ENCODE measurements around the gene TMEM181.
"Not testable (repeated sequence)": the region's sequence is repeated elsewhere in the genome, so short reads cannot be mapped to it uniquely, and the experiment has no call there.

TMEM181 gene

GRCh38 chr6:158520975-158521374, 38.9 kb upstream of the TMEM181 start:
- H3K4me1 ChIP-seq (ENCODE audit: control insufficient read depth, insufficient read depth, low read length); H3K36me3 ChIP-seq (ENCODE audit: control insufficient read depth in 2 of 2, insufficient read depth in 2 of 2, low read length in 2 of 2); H3K9ac ChIP-seq (ENCODE audit: low read length in 2 of 2); H3K4me3 ChIP-seq (ENCODE audit: low read length in 2 of 2); H3K27ac ChIP-seq (ENCODE audit: low read length); H3K9me3 ChIP-seq (ENCODE audit: control insufficient read depth in 2 of 2, low read length in 2 of 2): not testable (repeated sequence)
- peaks cover 31 to 36% of the 10 kb centered on the region in 2 donors for H3K27me3 ChIP-seq (ENCODE audit: control insufficient read depth in 1 of 2, insufficient read depth in 2 of 2, low read length in 2 of 2)

DNA sequence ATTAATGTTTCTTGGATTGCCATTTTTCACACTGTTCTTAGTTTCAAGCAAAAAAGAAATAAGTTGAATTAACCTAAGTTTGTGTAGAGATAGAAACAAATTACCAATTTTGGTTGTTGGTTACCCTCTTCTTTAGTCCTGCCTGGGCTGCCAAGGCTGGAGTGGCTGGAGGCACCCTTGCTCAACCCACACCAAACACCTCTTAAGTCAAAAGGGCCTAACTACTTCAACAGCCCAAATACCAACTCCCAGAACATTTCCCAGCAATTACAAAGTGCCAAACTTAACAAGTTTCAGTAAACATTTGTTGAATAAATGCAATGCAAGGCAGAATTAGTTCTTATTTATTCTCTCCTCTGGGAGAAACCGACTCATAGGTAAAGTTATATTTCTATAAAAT, 38.1 kb upstream of the TMEM181 start:
- H3K9ac ChIP-seq (ENCODE audit: low read length in 2 of 2), result no peak overlapping the region

DNA sequence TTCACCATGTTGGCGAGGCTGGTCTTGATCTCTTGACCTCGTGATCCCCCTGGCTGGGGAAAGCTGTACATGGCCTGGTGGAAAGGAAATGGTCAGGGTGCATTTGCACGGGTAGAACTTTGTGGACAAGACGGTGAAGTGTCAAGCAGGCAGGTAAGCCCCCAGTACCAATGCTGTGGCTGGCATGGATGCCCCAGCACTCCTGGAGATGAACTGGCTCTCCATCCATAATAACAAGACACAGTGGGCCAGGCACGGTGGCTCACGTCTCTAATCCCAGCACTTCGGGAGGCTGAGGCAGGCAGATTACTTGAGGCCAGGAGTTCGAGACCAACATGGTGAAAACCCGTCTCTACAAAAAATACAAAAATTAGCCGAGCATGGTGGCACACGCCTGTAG, 37.3 kb upstream of the TMEM181 start:
- H3K4me3 ChIP-seq (ENCODE audit: low read length in 2 of 2), result no peak overlapping the region
- no peak overlapping the region for H3K27ac ChIP-seq (ENCODE audit: low read length)
- H3K9ac ChIP-seq (ENCODE audit: low read length in 2 of 2), result no peak overlapping the region
- H3K36me3 ChIP-seq (ENCODE audit: control insufficient read depth in 2 of 2, insufficient read depth in 2 of 2, low read length in 2 of 2), result no peaks in the 10 kb centered on the region
- peaks cover 16 to 28% of the 10 kb centered on the region in 2 donors for H3K27me3 ChIP-seq (ENCODE audit: control insufficient read depth in 1 of 2, insufficient read depth in 2 of 2, low read length in 2 of 2)
- H3K9me3 ChIP-seq (ENCODE audit: control insufficient read depth in 2 of 2, low read length in 2 of 2), result peaks cover 0 to under 1% of the 10 kb centered on the region in 2 donors
- peaks cover 3% of the 10 kb centered on the region for H3K4me1 ChIP-seq (ENCODE audit: control insufficient read depth, insufficient read depth, low read length)

More for the DNA sequence above, 38.1 kb upstream of the TMEM181 start:
- Histone ChIP-seq H3K36me3 (ENCODE audit: control insufficient read depth in 2 of 2, insufficient read depth in 2 of 2, low read length in 2 of 2) (no peaks in the 10 kb centered on the region), H3K4me3 (ENCODE audit: low read length in 2 of 2) (no peak overlapping the region), H3K27ac (ENCODE audit: low read length) (no peak overlapping the region), H3K9me3 (ENCODE audit: control insufficient read depth in 2 of 2, low read length in 2 of 2) (no peaks in the 10 kb centered on the region), H3K27me3 (ENCODE audit: control insufficient read depth in 1 of 2, insufficient read depth in 2 of 2, low read length in 2 of 2) (peaks cover 23 to 35% of the 10 kb centered on the region in 2 donors), H3K4me1 (ENCODE audit: control insufficient read depth, insufficient read depth, low read length) (peaks cover 3% of the 10 kb centered on the region)

DNA sequence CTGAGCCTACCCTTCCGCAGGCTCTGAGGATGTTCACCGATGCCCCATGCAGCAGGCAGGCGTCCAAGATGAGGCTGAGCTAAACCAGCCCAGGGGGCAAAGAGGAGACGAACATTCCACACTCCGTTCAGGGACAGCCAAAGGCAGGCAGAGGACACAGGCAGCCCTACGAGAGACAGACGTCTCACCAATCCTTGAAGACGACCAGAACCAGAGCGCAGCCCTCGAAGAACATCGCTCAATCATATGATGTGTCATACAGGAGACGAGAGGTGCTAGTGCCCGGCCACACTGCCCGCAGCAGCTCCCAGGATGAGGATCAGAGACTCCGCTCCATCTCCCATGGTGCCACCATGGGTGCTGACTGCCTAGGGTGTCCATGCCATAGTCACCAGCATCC, 35.6 kb upstream of the TMEM181 start:
- Histone ChIP-seq H3K27me3 (ENCODE audit: control insufficient read depth in 1 of 2, insufficient read depth in 2 of 2, low read length in 2 of 2) (peaks cover 13 to 23% of the 10 kb centered on the region in 2 donors), H3K9me3 (ENCODE audit: control insufficient read depth in 2 of 2, low read length in 2 of 2) (peaks cover 0 to 6% of the 10 kb centered on the region in 2 donors), H3K36me3 (ENCODE audit: control insufficient read depth in 2 of 2, insufficient read depth in 2 of 2, low read length in 2 of 2) (no peaks in the 10 kb centered on the region), H3K4me3 (ENCODE audit: low read length in 2 of 2) (no peak overlapping the region), H3K27ac (ENCODE audit: low read length) (no peak overlapping the region), H3K4me1 (ENCODE audit: control insufficient read depth, insufficient read depth, low read length) (no peaks in the 10 kb centered on the region), H3K9ac (ENCODE audit: low read length in 2 of 2) (no peak overlapping the region)

- H3K4me1 ChIP-seq (ENCODE audit: control insufficient read depth, insufficient read depth, low read length); H3K9ac ChIP-seq (ENCODE audit: low read length in 2 of 2); H3K4me3 ChIP-seq (ENCODE audit: low read length in 2 of 2); H3K27ac ChIP-seq (ENCODE audit: low read length); H3K9me3 ChIP-seq (ENCODE audit: control insufficient read depth in 2 of 2, low read length in 2 of 2); H3K36me3 ChIP-seq (ENCODE audit: control insufficient read depth in 2 of 2, insufficient read depth in 2 of 2, low read length in 2 of 2): not testable (repeated sequence)
- peaks cover 13 to 23% of the 10 kb centered on the region in 2 donors for H3K27me3 ChIP-seq (ENCODE audit: control insufficient read depth in 1 of 2, insufficient read depth in 2 of 2, low read length in 2 of 2)
Measured at GRCh38 chr6:158527858-158528257, 32.0 kb upstream of the TMEM181 start.

DNA sequence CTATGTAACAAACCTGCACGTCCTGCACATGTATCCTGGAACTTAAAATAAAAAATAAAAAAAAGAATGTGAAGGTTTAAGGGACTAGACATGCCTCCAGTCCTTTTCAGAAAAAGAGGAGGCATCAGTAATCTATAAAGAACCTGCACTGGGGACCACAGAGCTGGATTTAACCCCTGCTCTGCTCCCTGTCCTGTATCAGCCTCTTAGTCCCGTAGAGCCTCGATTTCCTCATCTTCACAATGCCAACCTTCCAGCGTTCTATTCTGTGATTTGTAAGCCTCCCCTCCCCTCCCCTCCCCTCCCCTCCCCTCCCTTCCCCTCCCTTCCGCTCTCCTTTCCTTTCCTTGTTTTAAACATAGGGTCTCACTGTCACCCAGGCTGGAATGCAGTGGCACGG, 31.1 kb upstream of the TMEM181 start:
- peaks cover 0 to 6% of the 10 kb centered on the region in 2 donors for H3K9me3 ChIP-seq (ENCODE audit: control insufficient read depth in 2 of 2, low read length in 2 of 2)
- H3K4me1 ChIP-seq (ENCODE audit: control insufficient read depth, insufficient read depth, low read length), result no peaks in the 10 kb centered on the region
- peaks cover 13 to 20% of the 10 kb centered on the region in 2 donors for H3K27me3 ChIP-seq (ENCODE audit: control insufficient read depth in 1 of 2, insufficient read depth in 2 of 2, low read length in 2 of 2)
- H3K4me3 ChIP-seq (ENCODE audit: low read length in 2 of 2), result no peak overlapping the region
- no peak overlapping the region for H3K9ac ChIP-seq (ENCODE audit: low read length in 2 of 2)
- no peak overlapping the region for H3K27ac ChIP-seq (ENCODE audit: low read length)
- H3K36me3 ChIP-seq (ENCODE audit: control insufficient read depth in 2 of 2, insufficient read depth in 2 of 2, low read length in 2 of 2), result no peaks in the 10 kb centered on the region

GRCh38 chr6:158529629-158530028, 30.3 kb upstream of the TMEM181 start:
- no peaks in the 10 kb centered on the region for H3K36me3 ChIP-seq (ENCODE audit: control insufficient read depth in 2 of 2, insufficient read depth in 2 of 2, low read length in 2 of 2)
- no peak overlapping the region for H3K9ac ChIP-seq (ENCODE audit: low read length in 2 of 2)
- H3K27me3 ChIP-seq (ENCODE audit: control insufficient read depth in 1 of 2, insufficient read depth in 2 of 2, low read length in 2 of 2), result peaks cover 10 to 13% of the 10 kb centered on the region in 2 donors
- H3K27ac ChIP-seq (ENCODE audit: low read length), result no peak overlapping the region
- H3K4me3 ChIP-seq (ENCODE audit: low read length in 2 of 2), result no peak overlapping the region
- H3K4me1 ChIP-seq (ENCODE audit: control insufficient read depth, insufficient read depth, low read length), result no peaks in the 10 kb centered on the region
- peaks cover 0 to 6% of the 10 kb centered on the region in 2 donors for H3K9me3 ChIP-seq (ENCODE audit: control insufficient read depth in 2 of 2, low read length in 2 of 2)

GRCh38 chr6:158531566-158531965, 28.3 kb upstream of the TMEM181 start:
- Histone ChIP-seq H3K9me3 (ENCODE audit: control insufficient read depth in 2 of 2, low read length in 2 of 2) (peaks cover 3 to 6% of the 10 kb centered on the region in 2 donors), H3K4me1 (ENCODE audit: control insufficient read depth, insufficient read depth, low read length) (peaks cover 2% of the 10 kb centered on the region), H3K27me3 (ENCODE audit: control insufficient read depth in 1 of 2, insufficient read depth in 2 of 2, low read length in 2 of 2) (peaks cover 7 to 11% of the 10 kb centered on the region in 2 donors), H3K27ac (ENCODE audit: low read length) (no peak overlapping the region), H3K9ac (ENCODE audit: low read length in 2 of 2) (no peak overlapping the region), H3K36me3 (ENCODE audit: control insufficient read depth in 2 of 2, insufficient read depth in 2 of 2, low read length in 2 of 2) (no peaks in the 10 kb centered on the region), H3K4me3 (ENCODE audit: low read length in 2 of 2) (no peak overlapping the region)

DNA sequence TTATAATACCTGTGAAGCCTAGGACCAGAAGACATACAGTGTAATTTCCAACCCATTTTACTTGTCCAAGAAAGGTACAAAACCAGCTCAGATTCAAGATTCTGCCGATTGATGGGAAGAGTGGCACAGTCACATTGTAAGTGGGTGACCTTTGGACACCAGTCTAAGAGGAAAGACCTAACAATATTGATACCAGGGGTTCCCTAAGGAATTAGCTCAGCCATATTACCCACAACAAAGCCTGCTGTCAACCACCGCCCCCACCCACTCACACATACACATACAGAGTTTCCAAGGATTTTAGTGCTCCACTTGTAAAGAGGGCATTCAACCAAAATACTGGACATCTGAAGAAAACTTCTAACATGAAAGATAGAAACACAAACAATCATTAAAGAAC, 27.9 kb upstream of the TMEM181 start:
- H3K27ac ChIP-seq (ENCODE audit: low read length), result no peak overlapping the region
- no peak overlapping the region for H3K4me3 ChIP-seq (ENCODE audit: low read length in 2 of 2)
- peaks cover 3 to 6% of the 10 kb centered on the region in 2 donors for H3K9me3 ChIP-seq (ENCODE audit: control insufficient read depth in 2 of 2, low read length in 2 of 2)
- H3K27me3 ChIP-seq (ENCODE audit: control insufficient read depth in 1 of 2, insufficient read depth in 2 of 2, low read length in 2 of 2), result peaks cover 7 to 16% of the 10 kb centered on the region in 2 donors
- H3K4me1 ChIP-seq (ENCODE audit: control insufficient read depth, insufficient read depth, low read length), result peaks cover 4% of the 10 kb centered on the region
- H3K36me3 ChIP-seq (ENCODE audit: control insufficient read depth in 2 of 2, insufficient read depth in 2 of 2, low read length in 2 of 2), result no peaks in the 10 kb centered on the region
- no peak overlapping the region for H3K9ac ChIP-seq (ENCODE audit: low read length in 2 of 2)

- Histone ChIP-seq H3K9me3 (ENCODE audit: control insufficient read depth in 2 of 2, low read length in 2 of 2) (peaks cover 0 to 3% of the 10 kb centered on the region in 2 donors), H3K27ac (ENCODE audit: low read length) (no peak overlapping the region), H3K9ac (ENCODE audit: low read length in 2 of 2) (no peak overlapping the region), H3K36me3 (ENCODE audit: control insufficient read depth in 2 of 2, insufficient read depth in 2 of 2, low read length in 2 of 2) (no peaks in the 10 kb centered on the region), H3K27me3 (ENCODE audit: control insufficient read depth in 1 of 2, insufficient read depth in 2 of 2, low read length in 2 of 2) (peaks cover 18 to 30% of the 10 kb centered on the region in 2 donors), H3K4me1 (ENCODE audit: control insufficient read depth, insufficient read depth, low read length) (peaks cover 4% of the 10 kb centered on the region), H3K4me3 (ENCODE audit: low read length in 2 of 2) (peak overlapping the region; percentile 25 to 64)
Measured at GRCh38 chr6:158536084-158536890, 23.6 kb upstream of the TMEM181 start.

Data from stomach smooth muscle (tissue), 2 donors.